H7 (cell line): ENCODE measurements around the gene DHRS7. TPM values are rescaled to one million over a fixed set of nuclear protein-coding genes. Genes with fewer than 3 reads are reported as not detected.

Experiments used
- total RNA-seq: library from RNA; depleted of rRNA; stranded (reverse); fragments of >200 nt; shearing (Covaris generic); gene quantifications from 2 replicates; pipeline ENCODE4 v1.2.3, GENCODE V29; 2014; rRNA removed

Gene DHRS7
- total RNA-seq, 1 experiment from 2014 or later: 24.0 TPM

Other genes starting within 250 kb of the DHRS7 start
- gene LRRC9, start 245.3 kb downstream of the DHRS7 start, total RNA-seq: 0.30 and 0.38 TPM in 2 replicates
- 33.9 and 35.5 TPM in 2 replicates for gene PCNX4, start 73.5 kb downstream of the DHRS7 start, total RNA-seq
- 16.9 and 21.6 TPM in 2 replicates for gene PPM1A, start 83.8 kb upstream of the DHRS7 start, total RNA-seq